Measurements from ENCODE around the gene SLC4A4. TPM values are rescaled to one million over a fixed set of nuclear protein-coding genes. Genes with fewer than 3 reads are reported as not detected.

Gene SLC4A4
- total RNA-seq (2014; rRNA removed; shearing (Covaris generic)), result 1.3 and 1.4 TPM in 2 replicates

DNA sequence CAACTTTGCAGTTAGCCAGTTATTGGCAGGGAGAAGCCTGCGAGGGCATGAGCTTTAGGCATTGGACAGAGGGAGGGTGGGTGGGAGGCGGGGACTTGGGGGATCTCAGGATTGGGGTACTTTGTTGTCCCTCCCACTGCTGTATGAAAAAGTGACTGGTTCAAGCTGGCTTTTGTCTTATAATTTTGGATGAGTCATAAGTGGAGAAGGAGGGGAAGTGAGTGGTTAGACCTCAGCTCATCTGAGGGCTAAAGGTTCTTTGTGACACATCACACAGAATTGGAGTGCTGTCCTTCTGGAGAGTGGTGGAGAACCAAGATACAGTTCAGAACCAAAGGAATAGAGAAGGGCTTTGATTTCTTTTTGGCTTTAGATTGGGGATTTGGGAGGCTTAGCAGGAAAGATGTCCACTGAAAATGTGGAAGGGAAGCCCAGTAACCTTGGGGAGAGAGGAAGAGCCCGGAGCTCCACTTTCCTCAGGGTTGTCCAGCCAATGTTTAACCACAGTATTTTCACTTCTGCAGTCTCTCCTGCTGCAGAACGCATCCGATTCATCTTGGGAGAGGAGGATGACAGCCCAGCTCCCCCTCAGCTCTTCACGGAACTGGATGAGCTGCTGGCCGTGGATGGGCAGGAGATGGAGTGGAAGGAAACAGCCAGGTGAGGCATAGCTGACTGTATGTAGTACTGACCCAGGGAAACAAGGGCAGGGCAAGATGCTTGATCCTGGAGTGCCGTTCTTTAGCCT is at the start of gene SLC4A4:
Gene SLC4A4, plus strand, starts transcription at position 175 of the 748 bp plus-strand sequence.
- no peak for DNase-seq (ENCODE audit: low spot score)

DNA sequence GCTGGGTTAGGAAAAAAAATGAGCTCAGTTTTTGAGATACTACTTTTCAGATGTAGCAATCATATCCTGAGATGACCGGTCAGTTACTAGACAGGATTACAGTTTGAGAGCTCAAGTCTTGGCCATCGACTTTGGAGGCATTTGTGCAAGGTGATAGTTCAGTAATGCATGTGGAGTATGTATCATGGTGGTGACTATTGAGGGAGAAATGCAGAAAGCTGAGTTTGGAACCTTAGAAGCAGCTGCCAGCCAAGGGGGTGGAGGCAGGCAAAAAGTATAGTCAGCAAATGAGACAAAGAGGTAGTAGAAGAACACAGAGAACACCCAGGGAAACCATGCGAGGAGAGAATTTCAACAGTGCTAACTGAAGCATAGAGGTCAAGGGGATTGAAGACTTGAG is 48.7 kb upstream of the SLC4A4 start:
- no peak for DNase-seq (ENCODE audit: low spot score)

DNA sequence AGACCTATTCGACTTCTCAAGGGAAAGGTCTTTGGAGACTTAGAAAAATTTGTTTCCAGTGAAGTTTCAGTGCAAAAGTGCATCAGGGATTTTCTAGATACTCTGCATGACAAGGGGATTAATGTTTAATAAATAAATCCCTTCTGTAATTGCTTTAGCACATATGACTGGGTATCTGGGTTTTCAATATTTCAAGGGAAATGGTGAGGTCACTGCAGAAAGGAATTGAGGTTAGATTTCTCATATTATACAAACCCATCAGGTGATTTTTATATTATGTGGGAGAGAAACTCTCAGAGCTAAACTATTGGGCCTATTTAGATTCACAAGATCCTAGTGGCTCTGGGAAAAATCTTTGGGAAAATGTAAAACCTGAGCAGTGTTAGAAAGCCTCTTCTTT is 48.3 kb upstream of the SLC4A4 start:
- no peak for DNase-seq (ENCODE audit: low spot score)

DNA sequence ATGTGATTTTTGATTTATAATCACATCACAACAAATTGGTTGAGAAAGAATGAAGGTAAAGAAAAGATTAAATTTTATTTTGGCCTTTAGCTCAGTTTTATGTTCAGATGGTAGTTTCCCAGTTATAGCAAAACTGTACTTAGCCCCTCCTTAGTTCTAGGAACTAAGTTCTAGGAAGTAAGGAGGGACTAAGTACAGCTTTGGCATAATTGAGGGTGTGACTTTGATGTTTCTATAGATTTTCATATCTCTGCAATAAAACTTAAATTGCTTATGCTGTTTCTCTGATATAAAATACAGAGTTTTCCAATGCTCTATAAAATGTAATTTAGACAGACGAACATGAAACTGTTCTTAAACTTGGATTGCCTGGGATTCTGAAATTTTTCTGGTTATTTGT is 46.6 kb upstream of the SLC4A4 start:
- no peak for DNase-seq (ENCODE audit: low spot score)

DNA sequence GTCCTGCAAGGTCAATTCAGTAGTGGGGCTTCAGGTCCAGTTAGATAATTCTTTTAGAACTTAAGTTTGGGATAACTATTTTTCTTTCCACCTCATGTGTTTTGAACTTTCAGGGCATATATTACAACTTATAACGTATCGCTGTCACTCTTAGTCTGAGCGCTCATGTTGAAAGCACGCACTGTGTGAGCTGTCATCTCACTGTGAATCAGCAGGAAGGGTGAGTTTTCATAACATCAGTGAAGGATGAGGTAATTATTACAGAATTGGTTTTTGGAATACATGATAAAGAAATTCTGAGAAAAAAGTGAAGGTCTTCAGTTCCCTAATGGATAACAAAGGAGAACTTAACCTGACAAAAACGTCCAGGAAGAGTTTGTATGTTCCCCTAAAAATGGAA is 45.1 kb upstream of the SLC4A4 start:
- DNase-seq (ENCODE audit: low spot score), result no peak

DNA sequence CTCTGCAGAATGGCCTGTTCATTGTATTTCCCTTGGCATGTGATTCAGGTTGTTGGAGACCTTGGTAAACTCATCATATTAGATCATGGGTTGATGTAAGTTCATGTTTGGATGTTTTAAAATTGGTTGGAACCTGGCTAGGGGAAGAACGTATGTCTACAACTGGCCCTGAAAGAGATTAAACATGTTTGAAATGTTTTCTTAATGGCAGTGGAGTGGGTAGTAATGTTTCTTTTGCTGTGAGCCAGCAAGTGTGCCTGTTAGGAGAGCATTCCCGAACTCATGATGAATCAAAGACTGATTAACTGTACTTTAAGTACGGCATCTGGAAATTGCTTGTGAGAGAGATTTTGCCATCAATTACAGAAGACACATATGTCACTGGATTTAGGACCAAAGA is 44.5 kb upstream of the SLC4A4 start:
- DNase-seq (ENCODE audit: low spot score), result no peak

DNA sequence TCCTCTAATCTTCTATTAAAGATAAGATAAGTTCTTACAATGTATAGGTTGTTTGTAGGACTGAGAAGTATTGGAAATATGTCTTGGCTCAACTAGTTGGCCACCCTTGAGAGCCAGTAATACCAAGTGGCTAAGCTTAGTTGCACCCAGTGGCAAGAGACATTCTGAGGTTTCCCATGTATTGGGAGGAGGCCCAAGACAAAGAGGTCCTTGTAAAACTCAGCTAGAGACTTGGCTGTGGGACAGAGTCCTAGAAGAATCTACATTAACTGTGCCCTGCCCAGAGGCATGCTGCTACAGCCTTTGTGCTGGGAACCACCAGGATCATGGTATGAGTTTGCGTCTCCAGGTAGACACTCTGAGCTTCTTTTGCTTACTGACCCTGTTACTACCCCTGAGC is 41.9 kb upstream of the SLC4A4 start:
- DNase-seq (ENCODE audit: low spot score), result peak; percentile 31

DNA sequence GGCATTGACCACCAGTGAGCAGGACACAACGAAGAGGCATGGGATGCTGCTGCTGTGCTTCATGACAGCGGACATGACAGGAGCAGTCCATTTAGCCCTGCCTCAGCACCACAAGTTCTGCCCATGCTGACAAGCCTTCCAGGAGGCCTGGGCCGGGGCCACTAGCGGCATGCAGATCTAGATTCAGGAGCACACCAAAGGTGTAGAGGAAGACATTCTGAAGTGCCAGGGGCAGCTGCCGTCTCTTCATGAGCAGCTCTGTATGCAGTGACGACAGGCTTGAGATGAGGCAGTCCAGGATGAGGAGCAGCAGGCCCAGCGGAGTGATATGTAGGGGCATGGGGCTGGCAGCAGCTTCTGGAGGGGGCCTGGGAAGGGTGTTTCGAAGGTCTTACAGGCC is 38.5 kb upstream of the SLC4A4 start:
- DNase-seq (ENCODE audit: low spot score), result no peak

DNA sequence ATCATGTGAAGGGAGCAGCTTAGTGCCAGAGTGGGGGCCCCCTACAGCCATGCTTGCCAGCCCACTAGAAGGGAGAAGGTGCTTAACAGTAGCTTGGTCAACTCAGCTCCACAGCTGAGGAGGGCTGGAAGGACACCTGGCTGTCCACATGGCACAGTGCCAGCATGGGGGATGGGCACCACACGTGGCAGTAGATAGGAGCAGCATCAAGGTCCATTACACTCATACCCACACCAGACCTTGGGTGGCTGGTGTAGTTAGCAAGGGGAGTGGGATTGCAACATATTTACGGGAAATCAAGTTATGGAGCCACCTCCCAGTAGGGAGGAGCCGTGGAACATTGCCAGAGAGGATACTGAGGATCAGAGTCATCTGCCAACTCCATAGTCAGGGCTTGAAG is 37.9 kb upstream of the SLC4A4 start:
- DNase-seq (ENCODE audit: low spot score), result no peak

DNA sequence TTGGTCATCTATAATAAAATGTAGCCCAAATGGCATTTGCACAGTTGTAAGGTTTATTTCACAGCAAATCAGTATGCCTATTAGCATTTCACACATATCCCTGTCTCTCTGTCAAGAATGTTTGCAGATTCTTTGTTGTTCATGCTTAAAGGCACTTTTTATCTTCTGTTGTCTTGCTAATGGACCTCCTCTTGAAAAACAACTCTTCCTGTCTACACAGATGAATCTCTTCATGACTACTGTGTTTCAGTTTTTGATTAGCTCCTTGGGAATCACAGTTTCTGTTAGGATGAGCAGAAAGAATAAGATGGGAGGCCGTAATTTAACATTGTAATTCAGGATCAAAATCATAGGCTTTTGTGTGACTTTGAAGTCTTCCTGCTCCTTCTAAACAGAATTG is 35.5 kb upstream of the SLC4A4 start:
- no peak for DNase-seq (ENCODE audit: low spot score)

DNA sequence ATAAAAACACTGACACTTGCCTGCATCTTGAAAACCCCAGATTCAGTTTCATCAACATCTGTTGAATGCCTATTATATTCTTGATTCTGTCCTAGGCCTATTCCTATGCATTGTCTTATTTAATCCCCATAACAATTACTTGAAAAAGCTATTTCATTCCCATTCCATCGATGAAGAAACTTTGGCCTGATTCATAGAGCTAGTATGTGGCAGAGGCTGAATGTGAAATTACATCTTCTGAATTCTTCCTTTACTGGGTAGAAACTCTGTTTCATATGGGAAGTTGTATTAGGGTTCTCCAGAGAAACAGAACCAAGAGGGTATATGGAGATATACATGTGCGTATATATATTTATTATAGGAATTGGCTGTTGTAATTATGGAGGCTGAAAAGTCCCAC is 35.0 kb upstream of the SLC4A4 start:
- no peak for DNase-seq (ENCODE audit: low spot score)

DNA sequence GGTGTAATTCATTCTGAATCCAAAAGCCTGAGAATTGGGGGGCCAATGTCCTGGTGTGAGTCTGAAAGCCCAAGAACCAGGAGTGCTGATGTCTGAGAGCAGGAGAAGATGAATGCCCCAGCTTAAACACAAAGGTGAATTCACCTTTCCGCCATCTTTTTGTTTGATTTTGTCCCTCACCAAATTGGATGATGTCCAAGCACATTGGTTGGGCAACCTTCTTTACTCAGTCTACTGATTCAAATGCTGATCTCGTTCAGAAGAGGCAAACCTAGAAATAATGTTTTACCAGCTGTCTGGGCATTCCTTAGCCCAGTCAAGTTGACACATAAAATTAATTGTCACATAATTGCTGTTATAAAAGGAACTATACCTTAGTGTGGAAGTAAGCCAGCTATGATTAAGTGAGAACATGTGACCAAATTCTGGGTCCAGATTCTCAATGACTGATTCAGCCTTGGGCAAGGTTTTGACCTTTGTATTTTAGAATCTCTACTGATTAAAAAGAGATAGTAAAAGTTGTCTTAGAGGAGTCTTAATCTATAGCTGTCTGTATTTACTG is 34.5 kb upstream of the SLC4A4 start:
- peak; percentile 25 for DNase-seq (ENCODE audit: low spot score)

DNA sequence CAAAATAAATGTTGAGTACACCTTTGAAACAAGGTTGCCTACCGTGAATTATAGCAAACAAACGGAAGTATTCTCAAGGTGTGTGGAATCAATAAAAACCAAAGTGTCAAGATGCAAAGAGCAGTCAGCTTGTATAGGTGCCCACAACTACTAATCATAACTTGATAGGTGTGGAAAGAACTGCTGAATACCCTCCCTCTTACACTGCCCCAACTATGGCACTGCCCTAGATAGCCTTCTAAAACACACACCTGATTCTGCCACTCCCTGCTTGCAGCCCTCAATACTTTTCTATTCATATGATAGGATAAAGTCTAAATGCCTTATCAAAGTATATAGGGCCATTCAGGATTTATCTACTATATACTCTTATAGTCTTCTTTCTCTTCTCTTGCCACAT is 31.1 kb upstream of the SLC4A4 start:
- DNase-seq (ENCODE audit: low spot score), result no peak

DNA sequence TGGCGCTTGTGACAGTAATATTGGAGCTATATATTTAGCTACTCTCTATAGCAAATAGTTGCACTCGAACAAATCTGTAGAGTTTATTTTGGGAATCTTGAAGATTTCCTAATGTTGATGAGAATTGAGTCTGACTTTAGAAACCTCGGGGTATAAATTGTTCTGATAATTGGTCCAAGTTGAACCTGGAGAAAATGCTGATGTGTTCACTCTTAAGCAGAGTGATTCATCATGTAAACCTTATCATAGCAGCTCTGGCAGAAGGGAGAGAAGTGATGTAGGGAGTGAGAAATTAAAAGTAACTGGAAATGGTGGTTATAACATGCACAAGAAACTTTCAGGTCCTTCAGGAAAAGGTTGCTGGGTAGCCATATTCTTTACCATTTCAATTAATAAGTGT is 16.4 kb upstream of the SLC4A4 start:
- no peak for DNase-seq (ENCODE audit: low spot score)

DNA sequence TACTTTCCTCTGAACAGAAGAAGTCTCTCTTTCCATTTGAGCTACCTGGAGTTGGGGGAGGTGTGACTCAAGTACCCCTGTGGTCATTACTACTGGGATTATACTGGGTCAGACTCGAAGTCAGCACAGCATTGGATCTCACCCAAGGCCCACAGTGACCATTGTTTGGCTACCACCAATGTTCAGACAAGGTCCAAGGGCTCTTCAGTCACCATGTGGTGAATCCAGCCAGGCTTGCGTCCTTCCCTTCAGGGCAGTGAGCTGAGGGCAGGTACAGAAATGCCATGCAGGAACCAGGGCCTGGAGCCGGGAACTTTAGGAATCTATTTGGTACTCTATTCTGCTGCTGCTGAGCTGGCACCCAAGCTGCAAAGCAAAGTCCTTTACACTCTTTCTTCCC is 5.5 kb upstream of the SLC4A4 start:
- DNase-seq (ENCODE audit: low spot score), result no peak

DNA sequence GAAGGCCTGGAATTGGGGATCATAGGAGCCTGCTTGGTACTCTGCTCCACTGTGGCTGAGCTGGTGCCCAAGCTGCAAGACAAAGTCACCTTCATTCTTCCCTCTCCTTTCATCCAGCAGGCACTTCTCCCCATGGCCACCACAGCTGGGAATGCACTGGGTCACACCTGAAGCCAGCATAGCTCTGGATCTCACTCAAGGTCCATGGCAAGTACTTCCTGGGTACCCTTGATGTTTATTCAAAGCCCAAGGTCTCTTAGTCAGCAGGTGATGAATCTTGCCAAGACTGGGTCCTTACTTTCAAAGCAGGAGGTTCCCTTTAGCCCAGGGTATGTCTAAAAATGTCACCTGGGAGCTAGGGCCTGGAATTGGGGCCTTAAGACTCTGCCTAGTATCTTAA is 4.9 kb upstream of the SLC4A4 start:
- DNase-seq (ENCODE audit: low spot score), result no peak

DNA sequence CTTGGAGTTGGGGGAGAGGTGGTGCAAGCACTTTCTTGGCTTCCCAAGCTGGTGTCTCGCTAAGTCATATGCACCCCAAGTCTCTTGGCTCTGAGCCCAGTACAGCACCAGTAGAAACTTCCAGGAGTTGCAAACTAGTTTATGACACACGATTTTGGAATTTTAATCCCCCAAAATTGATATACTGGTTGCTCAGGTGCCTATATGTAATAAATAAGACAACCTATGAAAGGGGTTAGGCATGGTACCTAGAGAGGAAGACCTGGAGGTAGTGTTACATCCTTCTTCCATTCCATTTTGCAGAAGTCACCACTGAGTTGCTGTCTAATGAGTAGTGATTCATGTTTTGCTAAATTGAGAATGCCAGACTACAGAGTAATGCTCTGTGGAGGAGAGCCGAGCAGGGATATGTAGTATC is 4.3 kb upstream of the SLC4A4 start:
- DNase-seq (ENCODE audit: low spot score), result peak; percentile 41

DNA sequence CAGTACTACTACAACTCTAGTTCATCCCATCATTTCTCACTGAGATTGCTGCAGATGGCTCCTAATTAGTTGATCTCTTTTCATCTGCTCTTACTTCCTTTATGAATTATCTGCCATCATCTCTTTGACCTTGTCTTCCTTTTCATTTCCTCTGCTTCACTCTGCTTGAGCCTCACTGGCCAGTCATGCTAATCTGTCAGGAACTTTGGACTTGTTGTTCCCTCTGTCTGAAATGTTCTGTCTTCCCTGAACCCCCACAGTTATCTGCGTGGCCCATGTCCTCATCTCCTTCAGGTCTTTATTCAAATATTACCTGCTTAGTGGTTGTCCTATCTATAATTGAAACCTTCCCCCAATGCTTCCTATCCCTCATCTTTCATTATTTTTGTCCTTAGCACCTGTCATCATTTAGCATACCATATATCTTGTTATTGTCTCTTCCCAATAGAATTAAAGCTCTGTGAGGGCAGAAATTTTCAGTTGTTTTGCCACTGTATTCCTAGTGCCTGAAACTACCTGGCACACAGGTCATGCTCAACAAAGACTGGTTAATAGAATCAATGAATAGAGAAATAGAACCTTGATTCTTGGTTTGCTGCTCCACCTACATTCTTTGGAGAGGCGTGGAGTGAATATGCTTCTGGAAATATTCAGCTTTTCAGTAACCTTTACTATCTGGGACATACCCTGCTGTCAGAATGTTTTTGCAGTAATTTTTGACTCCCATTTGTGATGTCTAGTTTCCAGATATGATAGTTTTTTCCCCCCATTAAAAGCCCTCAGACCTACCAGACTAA is 5.0 kb downstream of the SLC4A4 start:
- DNase-seq (ENCODE audit: low spot score), result peak; percentile 30

DNA sequence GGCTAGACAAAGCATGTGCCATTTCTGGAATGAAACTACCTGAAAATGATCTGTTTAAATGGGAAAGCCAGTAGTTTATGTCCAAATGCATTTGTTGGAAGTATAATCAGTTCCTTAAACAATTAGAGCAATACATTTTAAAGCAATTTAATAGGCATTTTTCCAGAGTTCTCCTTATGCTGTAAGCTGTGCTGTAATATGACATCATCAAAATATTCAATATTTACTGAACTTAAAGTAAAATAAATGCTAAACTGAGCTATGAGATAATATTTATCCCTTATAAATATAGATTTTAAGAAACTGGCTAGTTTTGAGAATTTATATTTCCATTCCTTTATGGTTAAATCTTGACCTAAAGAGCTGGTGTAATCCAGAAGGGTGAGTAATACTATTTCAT is 7.9 kb downstream of the SLC4A4 start:
- no peak for DNase-seq (ENCODE audit: low spot score)

DNA sequence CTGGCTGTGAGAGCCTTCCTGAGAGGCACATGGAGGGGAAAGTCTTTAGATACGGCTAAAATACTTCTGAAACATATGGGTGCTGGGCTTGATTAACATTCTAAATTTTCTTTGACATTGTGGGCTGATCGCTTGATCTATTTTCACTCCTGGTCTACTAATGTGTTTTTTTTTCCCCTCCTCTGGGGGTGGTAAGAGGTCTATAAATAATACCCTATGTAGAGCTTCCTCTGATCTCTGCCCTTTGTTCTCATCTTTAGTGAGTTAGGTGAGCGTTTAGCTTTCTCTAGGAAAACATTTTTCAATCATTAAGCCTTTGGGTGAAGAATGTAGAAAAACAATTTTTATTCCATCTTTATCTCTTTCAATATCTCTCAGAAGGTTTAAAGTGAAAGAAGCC is 9.8 kb downstream of the SLC4A4 start:
- no peak for DNase-seq (ENCODE audit: low spot score)

DNA sequence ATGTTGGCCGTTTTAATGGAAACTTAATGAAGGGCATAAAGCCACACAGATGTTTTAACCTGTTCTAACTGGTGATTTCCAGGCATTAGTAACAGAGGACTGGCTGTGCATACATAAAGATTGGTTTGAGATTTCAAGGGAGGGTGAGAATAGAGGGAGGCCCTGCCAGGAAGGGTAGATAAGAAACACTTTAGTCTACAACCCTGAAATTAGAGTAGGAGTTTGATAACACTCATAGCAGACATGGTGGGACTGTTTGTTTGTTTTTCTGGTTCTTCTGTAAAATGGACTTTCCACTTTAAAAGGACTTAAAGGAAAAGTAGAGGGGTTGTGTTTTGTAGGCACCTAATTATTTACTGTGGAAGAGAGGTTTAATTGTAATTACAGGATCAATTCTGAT is 16.2 kb downstream of the SLC4A4 start:
- DNase-seq (ENCODE audit: low spot score), result no peak

DNA sequence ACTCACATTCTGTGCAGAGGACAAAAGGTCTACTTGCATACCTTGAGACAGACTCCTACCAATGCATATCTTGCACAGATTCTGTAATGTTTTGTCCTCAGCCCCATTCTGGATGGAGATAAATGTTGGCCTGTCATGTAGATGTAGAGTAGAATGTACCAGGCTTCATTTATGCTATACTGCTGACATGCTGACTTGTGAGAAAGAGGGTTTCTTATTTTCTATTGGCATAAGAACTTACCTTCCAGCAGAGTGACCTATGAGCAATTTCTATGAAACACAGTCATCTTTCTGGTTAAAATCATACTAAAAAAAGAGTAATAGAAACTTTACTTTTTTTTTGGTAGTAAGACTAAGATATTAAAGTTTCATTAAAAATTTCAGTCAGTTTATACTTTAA is 17.2 kb downstream of the SLC4A4 start:
- no peak for DNase-seq (ENCODE audit: low spot score)
